ENCODE data around the gene RIPK1. TPM values are rescaled to one million over a fixed set of nuclear protein-coding genes. Genes with fewer than 3 reads are reported as not detected.
A peak's percentile ranks its signal among the peaks of the same experiment; 100 is the strongest.

RIPK1 gene
- total and polyA plus RNA-seq, 9 of the 15 experiments (the other 6 are each of a cell fraction or from before 2014, with no cell fraction given) = 3.8 to 24.9 (median 17.7) TPM

DNA sequence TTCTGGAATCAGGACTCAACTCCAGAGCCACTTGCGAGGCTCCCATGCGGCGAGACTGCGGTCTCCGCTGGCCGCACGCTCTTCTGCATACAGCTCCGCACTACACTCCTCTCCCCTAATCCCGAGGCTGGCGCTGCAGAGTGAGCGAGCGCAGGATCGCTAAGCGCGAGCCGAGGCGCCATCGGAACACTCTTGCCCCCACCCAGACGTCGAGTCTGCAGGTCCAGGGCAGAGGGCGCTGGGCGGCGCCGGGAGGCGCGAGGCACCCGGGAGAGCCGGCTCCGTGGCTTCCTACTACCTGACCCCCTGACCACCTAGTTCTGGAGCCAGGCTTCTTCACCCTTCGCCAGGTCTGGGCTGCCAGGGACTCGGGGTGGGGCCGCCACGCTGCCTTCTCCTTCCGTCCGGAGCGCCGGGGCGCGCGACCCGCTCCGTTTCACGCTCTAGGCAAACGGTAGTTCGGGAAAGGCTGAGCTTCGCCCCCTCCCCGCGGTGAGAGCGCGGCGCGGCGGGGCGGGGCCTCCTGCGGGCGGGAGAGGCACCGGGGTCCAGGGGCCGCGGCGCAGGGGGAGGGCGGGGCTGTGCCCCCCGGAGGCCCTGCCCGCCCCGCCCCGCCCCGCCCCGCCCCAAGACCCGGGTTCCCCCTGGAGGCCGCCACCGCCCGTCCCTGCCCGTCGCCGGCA lies 94.4 kb downstream of the RIPK1 start (continued):
- TF ChIP-seq, protein P1, sequence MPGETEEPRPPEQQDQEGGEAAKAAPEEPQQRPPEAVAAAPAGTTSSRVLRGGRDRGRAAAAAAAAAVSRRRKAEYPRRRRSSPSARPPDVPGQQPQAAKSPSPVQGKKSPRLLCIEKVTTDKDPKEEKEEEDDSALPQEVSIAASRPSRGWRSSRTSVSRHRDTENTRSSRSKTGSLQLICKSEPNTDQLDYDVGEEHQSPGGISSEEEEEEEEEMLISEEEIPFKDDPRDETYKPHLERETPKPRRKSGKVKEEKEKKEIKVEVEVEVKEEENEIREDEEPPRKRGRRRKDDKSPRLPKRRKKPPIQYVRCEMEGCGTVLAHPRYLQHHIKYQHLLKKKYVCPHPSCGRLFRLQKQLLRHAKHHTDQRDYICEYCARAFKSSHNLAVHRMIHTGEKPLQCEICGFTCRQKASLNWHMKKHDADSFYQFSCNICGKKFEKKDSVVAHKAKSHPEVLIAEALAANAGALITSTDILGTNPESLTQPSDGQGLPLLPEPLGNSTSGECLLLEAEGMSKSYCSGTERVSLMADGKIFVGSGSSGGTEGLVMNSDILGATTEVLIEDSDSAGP (CRISPR knock-in tag; IDR thresholded peaks at IDR 0.05) = no peak
- TF ChIP-seq ZBTB1 (CRISPR knock-in tag; IDR thresholded peaks at IDR 0.05; ENCODE audit: borderline replicate concordance, low read depth) (peak; percentile 82), CBFA2T2 (conservative IDR thresholded peaks at IDR 0.05) (no peak), EZH2 (IDR thresholded peaks at IDR 0.05; ENCODE audit: borderline replicate concordance, low read depth, low read length) (no peak), TEAD2 (tag; IDR thresholded peaks at IDR 0.05) (no peak), ZNF764 (CRISPR knock-in tag; IDR thresholded peaks at IDR 0.05; ENCODE audit: low read depth) (no peak), KLF6 (CRISPR knock-in tag; IDR thresholded peaks at IDR 0.05; ENCODE audit: borderline replicate concordance) (peak; percentile 87; the same call in 1 of the 2 replicates), FOXK2 (conservative IDR thresholded peaks at IDR 0.05 in 1 of 2, IDR thresholded peaks at IDR 0.05 in 1 of 2; ENCODE audit: low read depth in 2 of 2) (no peak), ZNF316 (IDR thresholded peaks at IDR 0.05) (no peak), NFIX (CRISPR knock-in tag; IDR thresholded peaks at IDR 0.05; ENCODE audit: low read depth) (no peak), ZNF780A (CRISPR knock-in tag; IDR thresholded peaks at IDR 0.05) (no peak), CBX5 (IDR thresholded peaks at IDR 0.05; ENCODE audit: borderline replicate concordance, low read depth) (no peak), CHCHD3 (CRISPR knock-in tag; IDR thresholded peaks at IDR 0.05) (no peak), HOXB6 (CRISPR knock-in tag; IDR thresholded peaks at IDR 0.05; ENCODE audit: borderline replicate concordance) (no peak), JUND (IDR thresholded peaks at IDR 0.05; ENCODE audit: borderline replicate concordance, low read depth, low read length) (no peak), JUND (tag; IDR thresholded peaks at IDR 0.05; ENCODE audit: borderline replicate concordance, low read depth, low read length) (peak; percentile 2; the same call in 1 of the 3 replicates), ZNF551 (CRISPR knock-in tag; IDR thresholded peaks at IDR 0.05) (no peak)
- TF ChIP-seq, protein P2, sequence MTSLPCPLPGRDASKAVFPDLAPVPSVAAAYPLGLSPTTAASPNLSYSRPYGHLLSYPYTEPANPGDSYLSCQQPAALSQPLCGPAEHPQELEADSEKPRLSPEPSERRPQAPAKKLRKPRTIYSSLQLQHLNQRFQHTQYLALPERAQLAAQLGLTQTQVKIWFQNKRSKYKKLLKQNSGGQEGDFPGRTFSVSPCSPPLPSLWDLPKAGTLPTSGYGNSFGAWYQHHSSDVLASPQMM (CRISPR knock-in tag; IDR thresholded peaks at IDR 0.05) = no peak
- TF ChIP-seq, protein P3, sequence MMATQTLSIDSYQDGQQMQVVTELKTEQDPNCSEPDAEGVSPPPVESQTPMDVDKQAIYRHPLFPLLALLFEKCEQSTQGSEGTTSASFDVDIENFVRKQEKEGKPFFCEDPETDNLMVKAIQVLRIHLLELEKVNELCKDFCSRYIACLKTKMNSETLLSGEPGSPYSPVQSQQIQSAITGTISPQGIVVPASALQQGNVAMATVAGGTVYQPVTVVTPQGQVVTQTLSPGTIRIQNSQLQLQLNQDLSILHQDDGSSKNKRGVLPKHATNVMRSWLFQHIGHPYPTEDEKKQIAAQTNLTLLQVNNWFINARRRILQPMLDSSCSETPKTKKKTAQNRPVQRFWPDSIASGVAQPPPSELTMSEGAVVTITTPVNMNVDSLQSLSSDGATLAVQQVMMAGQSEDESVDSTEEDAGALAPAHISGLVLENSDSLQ (IDR thresholded peaks at IDR 0.05) = no peak
- TF ChIP-seq, protein P4, sequence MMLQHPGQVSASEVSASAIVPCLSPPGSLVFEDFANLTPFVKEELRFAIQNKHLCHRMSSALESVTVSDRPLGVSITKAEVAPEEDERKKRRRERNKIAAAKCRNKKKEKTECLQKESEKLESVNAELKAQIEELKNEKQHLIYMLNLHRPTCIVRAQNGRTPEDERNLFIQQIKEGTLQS (IDR thresholded peaks at IDR 0.05) = no peak
- TF ChIP-seq, protein P4 (CRISPR knock-in tag; conservative IDR thresholded peaks at IDR 0.05) = no peak; the same call in 1 of the 2 replicates
- TF ChIP-seq, protein P5, sequence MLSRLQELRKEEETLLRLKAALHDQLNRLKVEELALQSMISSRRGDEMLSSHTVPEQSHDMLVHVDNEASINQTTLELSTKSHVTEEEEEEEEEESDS (CRISPR knock-in tag; IDR thresholded peaks at IDR 0.05) = no peak
- TF ChIP-seq, protein P6, sequence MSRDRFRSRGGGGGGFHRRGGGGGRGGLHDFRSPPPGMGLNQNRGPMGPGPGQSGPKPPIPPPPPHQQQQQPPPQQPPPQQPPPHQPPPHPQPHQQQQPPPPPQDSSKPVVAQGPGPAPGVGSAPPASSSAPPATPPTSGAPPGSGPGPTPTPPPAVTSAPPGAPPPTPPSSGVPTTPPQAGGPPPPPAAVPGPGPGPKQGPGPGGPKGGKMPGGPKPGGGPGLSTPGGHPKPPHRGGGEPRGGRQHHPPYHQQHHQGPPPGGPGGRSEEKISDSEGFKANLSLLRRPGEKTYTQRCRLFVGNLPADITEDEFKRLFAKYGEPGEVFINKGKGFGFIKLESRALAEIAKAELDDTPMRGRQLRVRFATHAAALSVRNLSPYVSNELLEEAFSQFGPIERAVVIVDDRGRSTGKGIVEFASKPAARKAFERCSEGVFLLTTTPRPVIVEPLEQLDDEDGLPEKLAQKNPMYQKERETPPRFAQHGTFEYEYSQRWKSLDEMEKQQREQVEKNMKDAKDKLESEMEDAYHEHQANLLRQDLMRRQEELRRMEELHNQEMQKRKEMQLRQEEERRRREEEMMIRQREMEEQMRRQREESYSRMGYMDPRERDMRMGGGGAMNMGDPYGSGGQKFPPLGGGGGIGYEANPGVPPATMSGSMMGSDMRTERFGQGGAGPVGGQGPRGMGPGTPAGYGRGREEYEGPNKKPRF (IDR thresholded peaks at IDR 0.05; ENCODE audit: low read depth, low read length) = no peak
